HG02938 (cell line): ENCODE data around the gene HOXC4.
"Not testable (repeated sequence)": the region's sequence is repeated elsewhere in the genome, so short reads cannot be mapped to it uniquely, and the experiment has no call there.

Experiments
- ATAC-seq: cut with Tn5 transposase; IDR thresholded peaks from one replicate; pipeline ENCODE4 v1.9.1; 2021; ENCODE audit warnings: mild to moderate bottlenecking, moderate library complexity; ENCODE audit not compliant: unreplicated experiment

Gene HOXC4

GRCh38 chr12:54081581-54082396 lies 28.2 kb downstream of the HOXC4 start:
- ATAC-seq: not testable (repeated sequence)

DNA sequence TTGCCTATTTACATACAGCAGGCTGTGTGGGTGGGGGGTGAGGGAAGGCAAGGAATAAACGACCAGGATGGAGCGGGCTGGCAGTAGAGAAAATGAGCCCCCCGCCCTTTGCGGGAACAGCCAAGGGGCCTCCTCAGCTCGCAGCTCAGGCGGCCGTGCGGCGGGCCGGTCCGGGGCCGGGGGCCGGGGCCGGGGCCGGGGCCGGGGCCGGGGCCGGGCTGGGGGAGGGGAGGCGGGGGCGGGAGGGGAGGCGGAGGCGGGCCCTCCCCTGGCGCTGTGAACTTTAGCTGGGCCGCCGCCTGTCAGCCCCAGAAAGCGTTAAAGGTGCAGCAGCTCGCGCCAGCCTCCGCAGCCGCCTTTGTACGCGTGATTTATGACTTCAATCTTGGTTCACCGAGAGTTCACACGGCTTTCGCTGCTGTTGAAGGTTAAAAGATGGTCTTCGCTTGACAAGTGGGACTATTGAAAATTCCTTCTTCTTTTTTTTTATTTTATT lies 28.8 kb downstream of the HOXC4 start:
- no peak for ATAC-seq

DNA sequence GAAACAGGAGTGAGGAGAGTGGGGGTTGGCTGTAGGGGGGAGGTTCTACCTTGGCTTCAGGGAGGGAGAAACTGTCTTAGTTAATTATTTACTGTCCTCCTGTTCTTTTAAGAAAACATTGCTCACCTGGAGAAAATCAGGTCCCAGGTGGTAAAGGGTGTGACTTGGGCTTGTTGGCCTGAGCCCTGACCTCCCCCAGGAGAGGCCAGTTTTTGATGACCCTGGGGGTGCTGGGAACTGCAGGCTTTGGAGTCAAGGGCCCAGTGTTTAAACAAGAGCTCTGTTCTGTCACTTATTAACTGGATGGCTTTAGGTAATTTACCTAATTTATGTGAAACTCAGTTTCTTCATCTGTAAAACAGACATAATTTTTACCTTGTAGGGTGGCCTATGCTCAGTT lies 34.4 kb downstream of the HOXC4 start:
- not testable (repeated sequence) for ATAC-seq

DNA sequence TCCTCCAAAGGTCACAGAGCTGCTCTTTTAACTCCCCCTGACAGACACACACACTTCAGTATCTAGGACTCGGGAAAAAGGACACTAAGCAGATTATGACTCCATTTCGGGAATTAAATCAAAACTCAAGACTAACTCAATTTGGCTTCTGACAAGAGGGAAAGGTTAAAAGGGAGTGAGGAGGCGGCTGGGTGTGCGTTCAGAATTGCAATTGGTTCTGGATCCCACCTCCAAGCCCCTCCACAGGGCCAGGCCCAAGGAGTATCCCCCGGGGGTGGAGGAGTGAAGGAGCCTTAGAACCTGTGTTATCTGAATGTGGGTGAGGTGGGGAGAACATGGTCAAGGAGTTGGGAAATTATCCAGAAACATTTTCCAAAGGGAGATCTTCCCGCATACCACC lies 35.8 kb downstream of the HOXC4 start:
- not testable (repeated sequence) for ATAC-seq

DNA sequence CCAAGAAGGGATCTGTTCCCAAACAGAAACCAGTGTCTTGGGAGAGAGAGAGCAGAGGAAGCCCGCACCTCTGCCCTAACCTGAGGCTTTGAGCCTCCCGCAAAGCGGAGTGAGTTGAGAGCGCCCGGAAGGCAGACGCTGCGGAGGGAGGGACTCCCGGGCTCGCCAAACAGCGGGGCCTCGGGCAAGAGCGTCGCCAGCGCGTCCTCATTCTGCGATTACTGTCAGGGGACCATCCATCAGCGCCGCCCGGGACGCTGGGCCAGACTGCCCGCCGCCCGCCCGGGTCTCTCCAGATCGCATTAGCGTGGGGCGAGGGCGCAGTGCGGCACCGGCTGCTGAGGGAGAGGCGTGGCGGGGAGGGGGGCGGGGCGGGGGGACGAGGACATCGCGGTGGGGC lies 36.7 kb downstream of the HOXC4 start:
- not testable (repeated sequence) for ATAC-seq

- not testable (repeated sequence) for ATAC-seq
Observed at GRCh38 chr12:54092943-54093342, 39.3 kb downstream of the HOXC4 start.

GRCh38 chr12:54095928-54096327 lies 42.3 kb downstream of the HOXC4 start:
- not testable (repeated sequence) for ATAC-seq

DNA sequence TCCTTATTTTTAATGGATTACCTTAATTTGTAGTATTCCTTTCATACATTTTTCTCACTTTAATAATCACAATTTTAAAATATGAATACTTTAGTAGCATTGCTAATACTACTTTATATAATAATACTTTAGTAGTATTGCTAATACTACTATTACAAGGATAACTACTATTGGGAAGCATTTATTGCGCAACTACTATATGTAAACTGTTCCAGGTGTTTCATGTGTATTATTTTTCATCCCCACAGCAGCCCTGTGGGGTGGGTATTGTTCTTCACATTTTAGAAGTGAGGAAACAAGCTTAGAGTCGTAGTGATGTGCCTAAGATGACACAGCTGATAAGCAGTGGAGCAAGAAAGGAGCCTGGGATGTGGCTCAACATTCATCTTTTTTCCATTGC lies 45.0 kb downstream of the HOXC4 start:
- ATAC-seq: not testable (repeated sequence)

GRCh38 chr12:54100588-54100987 lies 47.0 kb downstream of the HOXC4 start:
- not testable (repeated sequence) for ATAC-seq

DNA sequence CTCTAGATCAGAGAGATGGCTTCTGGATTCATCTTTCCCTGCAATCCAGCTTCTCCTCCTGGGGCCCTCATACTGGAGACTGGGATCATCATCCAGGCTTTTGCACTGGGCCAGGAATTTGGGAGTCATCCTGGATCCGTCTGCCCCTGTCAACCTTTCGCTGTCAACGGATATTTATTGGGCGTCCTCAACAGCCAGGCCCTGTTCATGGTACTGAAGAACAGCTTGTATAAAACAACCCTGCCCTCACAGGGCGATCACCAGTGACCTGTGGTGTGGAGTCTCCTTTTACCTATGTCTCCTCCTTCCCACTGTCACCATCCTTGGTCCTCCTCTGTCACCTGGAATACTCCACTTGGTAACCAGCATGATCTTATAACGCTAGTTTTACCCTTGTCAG lies 48.6 kb downstream of the HOXC4 start:
- ATAC-seq: not testable (repeated sequence)

GRCh38 chr12:54103827-54104226 lies 50.2 kb downstream of the HOXC4 start:
- ATAC-seq: not testable (repeated sequence)
